SK-N-SH (cell line): ENCODE results near the gene GRM8. TPM values are rescaled to one million over a fixed set of nuclear protein-coding genes. Genes with fewer than 3 reads are reported as not detected.

Source experiments
- CTCF ChIA-PET: fragments of 300-600, 350-600 bp; formaldehyde crosslinking; extraction: SDS; loops from one replicate; lab custom pipeline; 2021; lab: Yijun Ruan, JAX
- POLR2A ChIA-PET: fragments of 350-600 bp; sonication (Branson Sonifier 250); formaldehyde crosslinking; extraction: SDS; loops from one replicate; lab custom pipeline; 2020; ENCODE audit warnings: antibody characterized with exemption, inconsistent platforms; lab: Yijun Ruan, JAX
- DNase-seq: peaks from one replicate; pipeline ENCODE4 v3.0.0; 2012
- H2AFZ ChIP-seq: fragments of 200-600 bp; sonication (generic); 2 replicates; pipeline ENCODE4 v1.8.1; 2016; ENCODE audit warnings: antibody characterized with exemption, mild to moderate bottlenecking, low read depth
- H3F3A ChIP-seq: fragments of 200-600 bp; sonication (generic); replicated peaks from 2 replicates; pipeline ENCODE3; 2016; ENCODE audit warnings: antibody characterized with exemption, mild to moderate bottlenecking; ENCODE audit not compliant: insufficient read depth
- H3K27ac ChIP-seq, 2 experiments: fragments of 200-500 bp in 1 of 2; fragments of 200-600 bp in 1 of 2; sonication (Bioruptor generic) in 1 of 2; sonication (generic), shearing (Covaris generic) in 1 of 2; 2 replicates each; pipeline versions ENCODE4 v1.5.1 to v1.6.1; 2014 to 2016; ENCODE audit warnings: low read depth in 2 of 2, inconsistent platforms in 1 of 2, low read length in 1 of 2, mild to moderate bottlenecking in 1 of 2, mixed read lengths in 1 of 2
- H3K27me3 ChIP-seq: fragments of 200-600 bp; sonication (generic), shearing (Covaris generic); 2 replicates; pipeline ENCODE4 v1.6.1; 2016; ENCODE audit warnings: mixed run types; ENCODE audit not compliant: insufficient read depth
- H3K36me3 ChIP-seq, 2 experiments: fragments of 200-500 bp in 1 of 2; fragments of 200-600 bp in 1 of 2; sonication (Bioruptor generic) in 1 of 2; sonication (generic) in 1 of 2; replicated peaks in 1 of 2; 2 replicates each; pipeline versions ENCODE3 to v1.5.1; 2014 to 2016; ENCODE audit warnings: low read length in 1 of 2, mild to moderate bottlenecking in 1 of 2; ENCODE audit not compliant: insufficient read depth in 2 of 2, control insufficient read depth in 1 of 2
- H3K4me1 ChIP-seq, 2 experiments: fragments of 200-500 bp in 1 of 2; fragments of 200-600 bp in 1 of 2; sonication (Bioruptor generic) in 1 of 2; sonication (generic), shearing (Covaris generic) in 1 of 2; 2 replicates each; pipeline versions ENCODE4 v1.5.1 to v1.6.1; 2014 to 2016; ENCODE audit warnings: low read depth in 1 of 2, low read length in 1 of 2, mixed run types in 1 of 2; ENCODE audit not compliant: insufficient read depth in 2 of 2, control insufficient read depth in 1 of 2
- H3K4me2 ChIP-seq: fragments of 200-600 bp; sonication (generic), shearing (Covaris generic); 2 replicates; pipeline ENCODE4 v1.6.1; 2017; ENCODE audit warnings: mixed run types
- H3K4me3 ChIP-seq, 2 experiments: fragments of 200-500 bp in 1 of 2; fragments of 200-600 bp in 1 of 2; sonication (Bioruptor generic) in 1 of 2; sonication (generic), shearing (Covaris generic) in 1 of 2; 2 replicates each; pipeline versions ENCODE4 v1.5.1 to v1.8.1; 2014 to 2016; ENCODE audit warnings: low read depth in 2 of 2, inconsistent platforms in 1 of 2, low read length in 1 of 2, mild to moderate bottlenecking in 1 of 2, mixed read lengths in 1 of 2, moderate library complexity in 1 of 2
- H3K79me2 ChIP-seq: fragments of 200-600 bp; sonication (generic); 2 replicates; pipeline ENCODE4 v1.8.1; 2017; ENCODE audit warnings: mild to moderate bottlenecking; ENCODE audit not compliant: insufficient read depth
- H3K9ac ChIP-seq: fragments of 200-600 bp; sonication (generic); 2 replicates; pipeline ENCODE4 v1.6.1; 2017; ENCODE audit warnings: mixed run types
- H3K9me2 ChIP-seq: fragments of 200-600 bp; sonication (generic); 2 replicates; pipeline ENCODE4 v1.6.1; 2017; ENCODE audit warnings: mixed run types
- H3K9me3 ChIP-seq: fragments of 200-600 bp; sonication (generic); 2 replicates; pipeline ENCODE4 v1.6.1; 2017; ENCODE audit warnings: mixed run types, mild to moderate bottlenecking, moderate library complexity
- H4K20me1 ChIP-seq: fragments of 200-600 bp; sonication (generic); 2 replicates; pipeline ENCODE4 v1.6.1; 2017; ENCODE audit warnings: mild to moderate bottlenecking, mixed run types; ENCODE audit not compliant: insufficient read depth
- CHD2 ChIP-seq: fragments of 150-350 bp; IDR thresholded peaks from 2 replicates; pipeline ENCODE4 v1.6.1; 2018; ENCODE audit warnings: low read length; ENCODE audit not compliant: partially characterized antibody
- EZH2phosphoT487 ChIP-seq: fragments of 200-600 bp; sonication (generic); IDR thresholded peaks from 2 replicates; pipeline ENCODE4 v1.6.1; 2017; ENCODE audit warnings: low read depth, mixed run types, mild to moderate bottlenecking, antibody characterized with exemption, moderate library complexity, borderline replicate concordance
- FOSL2 ChIP-seq: IDR thresholded peaks from 2 replicates; pipeline ENCODE4 v1.4.0; 2012; ENCODE audit warnings: low read depth, mild to moderate bottlenecking, moderate library complexity, borderline replicate concordance
- FOXJ3 ChIP-seq: sonication (generic); formaldehyde crosslinking; IDR thresholded peaks from 2 replicates; pipeline ENCODE4 v1.5.1; 2020; ENCODE audit warnings: mild to moderate bottlenecking, missing genetic modification reagents
- FOXM1 ChIP-seq: IDR thresholded peaks from 2 replicates; pipeline ENCODE4 v1.4.0; 2012; ENCODE audit warnings: low read depth, mild to moderate bottlenecking
- MEF2A ChIP-seq: IDR thresholded peaks from 2 replicates; pipeline ENCODE4 v1.4.0; 2012; ENCODE audit warnings: low read depth, borderline replicate concordance
- NFIC ChIP-seq: IDR thresholded peaks from 2 replicates; pipeline ENCODE4 v1.4.0; 2012; ENCODE audit warnings: borderline replicate concordance
- NRF1 ChIP-seq: IDR thresholded peaks from 2 replicates; pipeline ENCODE4 v1.6.1; 2012; ENCODE audit warnings: low read depth, mild to moderate bottlenecking, low read length
- RAD21 ChIP-seq: IDR thresholded peaks from 2 replicates; pipeline ENCODE4 v1.6.1; 2012; ENCODE audit warnings: mild to moderate bottlenecking, low read length
- RXRA ChIP-seq: IDR thresholded peaks from 2 replicates; pipeline ENCODE4 v1.4.0; 2012; ENCODE audit warnings: low read depth, mild to moderate bottlenecking, borderline replicate concordance
- TEAD4 ChIP-seq: IDR thresholded peaks from 2 replicates; pipeline ENCODE4 v1.4.0; 2012; ENCODE audit warnings: mild to moderate bottlenecking, borderline replicate concordance; ENCODE audit not compliant: insufficient read depth
- WGBS: methylation state at CpG from one replicate; pipeline ENCODE4 v1.1.6; 2017; ENCODE audit warnings: low lambda C conversion rate; 5-methylcytosine and 5-hydroxymethylcytosine counted together
- polyA plus RNA-seq, 3 experiments: library from polyadenylated mRNA; depleted of rRNA; stranded (reverse); fragments of >200 nt; gene quantifications; 2 replicates each; pipeline ENCODE4 v1.2.3, GENCODE V29; 2012
- TF ChIP-seq, protein P1 (sequence below): fragments of 150-350 bp; IDR thresholded peaks from 2 replicates; pipeline ENCODE4 v1.6.1; 2017; ENCODE audit warnings: antibody characterized with exemption, low read length, low read depth, borderline replicate concordance
- TF ChIP-seq, protein P2 (sequence below): IDR thresholded peaks from 2 replicates; pipeline ENCODE4 v1.4.0; 2012; ENCODE audit warnings: low read depth, borderline replicate concordance
- TF ChIP-seq, protein P3 (sequence below): fragments of 200-600 bp; sonication (generic); IDR thresholded peaks from 2 replicates; pipeline ENCODE4 v1.6.1; 2017; ENCODE audit warnings: antibody characterized with exemption, mild to moderate bottlenecking, moderate library complexity

GRM8 gene
- polyA plus RNA-seq, 1 of the 3 experiments (the other 2 are of a cell fraction) = 0.10 TPM

DNA sequence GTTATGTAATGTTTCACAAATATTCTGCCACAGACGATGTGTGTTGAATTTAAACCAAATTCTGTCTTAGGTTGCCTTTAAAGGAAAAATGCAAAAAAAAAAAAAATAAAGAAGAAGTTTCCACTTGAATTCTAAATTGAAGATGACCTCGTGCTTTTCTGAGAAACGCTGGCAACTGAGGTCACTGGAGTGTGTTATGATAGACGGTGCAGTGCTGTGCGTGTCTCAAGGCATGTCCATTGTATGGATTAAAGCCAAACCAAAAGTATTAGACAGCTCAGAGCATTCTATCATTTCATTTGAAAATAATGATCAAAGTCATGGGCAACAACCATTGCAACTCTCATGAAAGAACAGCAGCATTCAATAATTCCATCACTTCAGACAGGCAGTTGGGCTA lies 483.9 kb downstream of the GRM8 start:
- DNase-seq = no peak
- Histone ChIP-seq H3K4me3 (no peak overlapping the region), H3K4me1 (no peaks in the 10 kb centered on the region), H3K9me2 (no peaks in the 10 kb centered on the region; the same call in 1 of the 2 replicates), H3K27ac (no peak overlapping the region), H2AFZ (no peak overlapping the region), H3K4me2 (no peak overlapping the region), H3K27me3 (0 out of 2 replicates have a peak, but pooled peaks cover 4% of the 10 kb centered on the region), H4K20me1 (no peaks in the 10 kb centered on the region), H3K9ac (no peak overlapping the region), H3K79me2 (no peaks in the 10 kb centered on the region), H3F3A (no peaks in the 10 kb centered on the region), H3K36me3 (no peaks in the 10 kb centered on the region), H3K9me3 (no peaks in the 10 kb centered on the region)
- ChIA-PET CTCF (no interaction called here), POLR2A (no interaction called here)
- 49% methylated on average over 5 of the region's 5 CpGs for WGBS
- TF ChIP-seq, protein P1, sequence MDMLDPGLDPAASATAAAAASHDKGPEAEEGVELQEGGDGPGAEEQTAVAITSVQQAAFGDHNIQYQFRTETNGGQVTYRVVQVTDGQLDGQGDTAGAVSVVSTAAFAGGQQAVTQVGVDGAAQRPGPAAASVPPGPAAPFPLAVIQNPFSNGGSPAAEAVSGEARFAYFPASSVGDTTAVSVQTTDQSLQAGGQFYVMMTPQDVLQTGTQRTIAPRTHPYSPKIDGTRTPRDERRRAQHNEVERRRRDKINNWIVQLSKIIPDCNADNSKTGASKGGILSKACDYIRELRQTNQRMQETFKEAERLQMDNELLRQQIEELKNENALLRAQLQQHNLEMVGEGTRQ = no peak
- TF ChIP-seq, protein P2, sequence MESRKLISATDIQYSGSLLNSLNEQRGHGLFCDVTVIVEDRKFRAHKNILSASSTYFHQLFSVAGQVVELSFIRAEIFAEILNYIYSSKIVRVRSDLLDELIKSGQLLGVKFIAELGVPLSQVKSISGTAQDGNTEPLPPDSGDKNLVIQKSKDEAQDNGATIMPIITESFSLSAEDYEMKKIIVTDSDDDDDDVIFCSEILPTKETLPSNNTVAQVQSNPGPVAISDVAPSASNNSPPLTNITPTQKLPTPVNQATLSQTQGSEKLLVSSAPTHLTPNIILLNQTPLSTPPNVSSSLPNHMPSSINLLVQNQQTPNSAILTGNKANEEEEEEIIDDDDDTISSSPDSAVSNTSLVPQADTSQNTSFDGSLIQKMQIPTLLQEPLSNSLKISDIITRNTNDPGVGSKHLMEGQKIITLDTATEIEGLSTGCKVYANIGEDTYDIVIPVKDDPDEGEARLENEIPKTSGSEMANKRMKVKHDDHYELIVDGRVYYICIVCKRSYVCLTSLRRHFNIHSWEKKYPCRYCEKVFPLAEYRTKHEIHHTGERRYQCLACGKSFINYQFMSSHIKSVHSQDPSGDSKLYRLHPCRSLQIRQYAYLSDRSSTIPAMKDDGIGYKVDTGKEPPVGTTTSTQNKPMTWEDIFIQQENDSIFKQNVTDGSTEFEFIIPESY = no peak
- TF ChIP-seq EZH2phosphoT487 (no peak), RAD21 (no peak), NRF1 (no peak), NFIC (no peak), CHD2 (no peak), TEAD4 (no peak), MEF2A (no peak), FOSL2 (no peak), FOXM1 (no peak), RXRA (no peak), FOXJ3 (CRISPR knock-in tag) (no peak)
- TF ChIP-seq, protein P3, sequence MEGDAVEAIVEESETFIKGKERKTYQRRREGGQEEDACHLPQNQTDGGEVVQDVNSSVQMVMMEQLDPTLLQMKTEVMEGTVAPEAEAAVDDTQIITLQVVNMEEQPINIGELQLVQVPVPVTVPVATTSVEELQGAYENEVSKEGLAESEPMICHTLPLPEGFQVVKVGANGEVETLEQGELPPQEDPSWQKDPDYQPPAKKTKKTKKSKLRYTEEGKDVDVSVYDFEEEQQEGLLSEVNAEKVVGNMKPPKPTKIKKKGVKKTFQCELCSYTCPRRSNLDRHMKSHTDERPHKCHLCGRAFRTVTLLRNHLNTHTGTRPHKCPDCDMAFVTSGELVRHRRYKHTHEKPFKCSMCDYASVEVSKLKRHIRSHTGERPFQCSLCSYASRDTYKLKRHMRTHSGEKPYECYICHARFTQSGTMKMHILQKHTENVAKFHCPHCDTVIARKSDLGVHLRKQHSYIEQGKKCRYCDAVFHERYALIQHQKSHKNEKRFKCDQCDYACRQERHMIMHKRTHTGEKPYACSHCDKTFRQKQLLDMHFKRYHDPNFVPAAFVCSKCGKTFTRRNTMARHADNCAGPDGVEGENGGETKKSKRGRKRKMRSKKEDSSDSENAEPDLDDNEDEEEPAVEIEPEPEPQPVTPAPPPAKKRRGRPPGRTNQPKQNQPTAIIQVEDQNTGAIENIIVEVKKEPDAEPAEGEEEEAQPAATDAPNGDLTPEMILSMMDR = no peak
